ENCODE data around the gene COPS2. TPM values are rescaled to one million over a fixed set of nuclear protein-coding genes. Genes with fewer than 3 reads are reported as not detected.

The COPS2 gene
- total RNA-seq, 1 experiment from 2014 or later: 88.3 TPM

GRCh38 chr15:49200347-49200746 is 44.9 kb upstream of the COPS2 start:
- TF ChIP-seq CTCF (conservative IDR thresholded peaks at IDR 0.05): no peak
- no peak overlapping the region for H2BK120ac ChIP-seq (ENCODE audit: low read depth, low read length, poor library complexity, severe bottlenecking)
- H4K20me1 ChIP-seq (ENCODE audit: control insufficient read depth, insufficient read depth, insufficient read length): no peaks in the 10 kb centered on the region
- no peak overlapping the region for H3K9ac ChIP-seq (ENCODE audit: extremely low read depth, insufficient read length, low read length)
- no peaks in the 10 kb centered on the region; the same call in 1 of the 2 replicates for H3K4me1 ChIP-seq (ENCODE audit: insufficient read depth, low read length)
- no CpG with 5 or more reads among the region's 3 CpGs for WGBS (ENCODE audit: extremely low coverage, insufficient read length, low lambda C conversion rate)
- no peaks in the 10 kb centered on the region for H3K79me1 ChIP-seq (ENCODE audit: insufficient read depth, low read depth, low read length, poor library complexity, severe bottlenecking)
- DNase-seq: no peak
- H3K27ac Mint-ChIP-seq: no peak overlapping the region
- no peak overlapping the region for H2AFZ ChIP-seq (ENCODE audit: low read length)
- no peak overlapping the region for H3K23ac ChIP-seq (ENCODE audit: insufficient read length, low read depth, low read length)
- no peaks in the 10 kb centered on the region for H3K9me3 ChIP-seq (ENCODE audit: control insufficient read depth, low read depth, low read length)
- H3K56ac ChIP-seq (ENCODE audit: insufficient read length, low read depth, low read length): no peak overlapping the region
- no peak overlapping the region for H3K27ac ChIP-seq (ENCODE audit: insufficient read length, low read depth, low read length)
- H4K5ac ChIP-seq (ENCODE audit: insufficient read length, low read depth, low read length): no peak overlapping the region
- H4K91ac ChIP-seq (ENCODE audit: insufficient read length, low read depth, low read length): no peak overlapping the region
- H2BK15ac ChIP-seq (ENCODE audit: low read depth, low read length): no peak overlapping the region
- peaks cover 5 to 11% (median 10%) of the 10 kb centered on the region in 3 experiments; a peak in 5 of 7 replicates for H3K36me3 Mint-ChIP-seq (ENCODE audit: insufficient read depth in 1 of 3, low read depth in 3 of 3)
- peaks cover 0 to 7% of the 10 kb centered on the region in 2 experiments; a peak in 1 of 5 replicates for H3K9me3 Mint-ChIP-seq
- H3K4me3 Mint-ChIP-seq: no peak overlapping the region
- no peak overlapping the region for H3T11ph ChIP-seq (ENCODE audit: low read length)
- no peak overlapping the region for H4K8ac ChIP-seq (replicated peaks; ENCODE audit: insufficient read length, low read depth, low read length)
- H3K18ac ChIP-seq (ENCODE audit: insufficient read length, low read depth, low read length): no peak overlapping the region
- no peak overlapping the region for H2BK12ac ChIP-seq (ENCODE audit: insufficient read length, low read depth, low read length)
- no peak overlapping the region for H3K4me2 ChIP-seq (ENCODE audit: insufficient read depth, insufficient read length, low read length)
- no peaks in the 10 kb centered on the region for H3K79me2 ChIP-seq (ENCODE audit: insufficient read depth, low read length)
- H2BK20ac ChIP-seq (ENCODE audit: low read depth, low read length, poor library complexity, severe bottlenecking): no peak overlapping the region
- no peak overlapping the region for H2AK5ac ChIP-seq (ENCODE audit: insufficient read length, low read length)
- no peaks in the 10 kb centered on the region for H3K27me3 ChIP-seq (ENCODE audit: insufficient read depth, low read length)
- H3K4ac ChIP-seq (ENCODE audit: low read depth, low read length): no peak overlapping the region
- no peak overlapping the region for H3K14ac ChIP-seq (ENCODE audit: insufficient read depth, low read length)
- no peak overlapping the region for H2BK5ac ChIP-seq (ENCODE audit: insufficient read length, low read length)
- no peaks in the 10 kb centered on the region for H3K27me3 Mint-ChIP-seq (ENCODE audit: low read depth)
- no peaks in the 10 kb centered on the region for H3K23me2 ChIP-seq (ENCODE audit: insufficient read length, low read depth, low read length, poor library complexity, severe bottlenecking)
- H3K4me1 Mint-ChIP-seq: peaks cover 2 to 3% of the 10 kb centered on the region in 2 experiments; a peak in 3 of 4 replicates

Data from H9 (cell line).